CD4-positive, alpha-beta memory T cell (primary cell): Measurements from ENCODE around the gene TUT1. TPM values are rescaled to one million over a fixed set of nuclear protein-coding genes. Genes with fewer than 3 reads are reported as not detected.
A peak's percentile ranks its signal among the peaks of the same experiment; 100 is the strongest.

Experiments
- CTCF ChIA-PET: fragments of 350-600 bp; sonication (Branson Sonifier 250); formaldehyde crosslinking; loops from one replicate; lab custom pipeline; 2021; ENCODE audit warnings: inconsistent platforms; ENCODE audit not compliant: partially characterized antibody; lab: Charles Lee
- POLR2A ChIA-PET: fragments of 350-600 bp; sonication (Branson Sonifier 250); formaldehyde crosslinking; loops from one replicate; lab custom pipeline; 2021; ENCODE audit not compliant: partially characterized antibody; lab: Charles Lee
- DNase-seq, 5 donors: peaks; one replicate each; pipeline versions ENCODE4 v3.0.0 to v3.0.0-alpha.2; 2020 to 2022; ENCODE audit warnings: mixed read lengths in 1 of 5
- H3K27ac ChIP-seq: one replicate; pipeline ENCODE4 v1.7.0; 2013; ENCODE audit warnings: low read depth, low read length
- H3K27me3 ChIP-seq: 2 replicates; pipeline ENCODE4 v1.7.0; 2013; ENCODE audit warnings: mild to moderate bottlenecking, low read length, moderate library complexity; ENCODE audit not compliant: insufficient read depth
- H3K36me3 ChIP-seq: 2 replicates; pipeline ENCODE4 v1.7.0; 2013; ENCODE audit warnings: mild to moderate bottlenecking, low read length, moderate library complexity; ENCODE audit not compliant: insufficient read depth
- H3K4me1 ChIP-seq: 2 replicates; pipeline ENCODE4 v1.7.0; 2013; ENCODE audit warnings: mild to moderate bottlenecking, low read length, moderate library complexity; ENCODE audit not compliant: insufficient read depth
- H3K4me3 ChIP-seq, 2 donors: one replicate each; pipeline ENCODE4 v1.7.0; 2013; ENCODE audit warnings: low read length in 2 of 2, mild to moderate bottlenecking in 1 of 2
- H3K9me3 ChIP-seq, 2 donors: one replicate each; pipeline ENCODE4 v1.7.0; 2013; ENCODE audit warnings: low read length in 2 of 2, control low read depth in 1 of 2; ENCODE audit not compliant: control insufficient read depth in 1 of 2
- H3K27ac Mint-ChIP-seq, 7 donors: one replicate each; pipeline ENCODE4 v1.8.0; 2020 to 2021; ENCODE audit warnings: mixed read lengths in 7 of 7, mild to moderate bottlenecking in 6 of 7, inconsistent platforms in 3 of 7, moderate library complexity in 3 of 7
- H3K27me3 Mint-ChIP-seq, 2 donors: one replicate each; pipeline ENCODE4 v1.8.0; 2020 to 2021; ENCODE audit warnings: mixed read lengths in 2 of 2
- H3K36me3 Mint-ChIP-seq, 2 donors: one replicate each; pipeline ENCODE4 v1.8.0; 2020 to 2021; ENCODE audit warnings: mixed read lengths in 2 of 2, inconsistent platforms in 1 of 2, mild to moderate bottlenecking in 1 of 2
- H3K4me1 Mint-ChIP-seq, 4 donors: one replicate each; pipeline ENCODE4 v1.8.0; 2020 to 2021; ENCODE audit warnings: mixed read lengths in 4 of 4, mild to moderate bottlenecking in 1 of 4
- H3K4me3 Mint-ChIP-seq, 8 donors: one replicate each; pipeline ENCODE4 v1.8.0; 2020 to 2021; ENCODE audit warnings: mixed read lengths in 8 of 8, mild to moderate bottlenecking in 7 of 8, moderate library complexity in 6 of 8, inconsistent platforms in 3 of 8
- H3K9me3 Mint-ChIP-seq, 8 donors: one replicate each; pipeline ENCODE4 v1.8.0; 2020 to 2021; ENCODE audit warnings: mixed read lengths in 8 of 8, mild to moderate bottlenecking in 5 of 8, inconsistent platforms in 3 of 8, moderate library complexity in 1 of 8
- intact Hi-C: fragments of 100-400 bp; cut with micrococcal nuclease; formaldehyde crosslinking; loops from one replicate; pipeline ENCODE4 v1.15.1; 2023
- polyA plus RNA-seq, 2 donors: library from polyadenylated mRNA; unstranded; fragments of 300-500 nt; fragmentation: Illumina TruSeq; gene quantifications; one replicate each; pipeline ENCODE4 v1.2.3, GENCODE V29; 2021
- total RNA-seq, 2 experiments: library from RNA; stranded (reverse); gene quantifications; one replicate each; pipeline ENCODE4 v1.2.3, GENCODE V29; 2021

The TUT1 gene
- total and polyA plus RNA-seq, 4 experiments from 2014 or later: 14.6 to 38.1 (median 28.7) TPM

DNA sequence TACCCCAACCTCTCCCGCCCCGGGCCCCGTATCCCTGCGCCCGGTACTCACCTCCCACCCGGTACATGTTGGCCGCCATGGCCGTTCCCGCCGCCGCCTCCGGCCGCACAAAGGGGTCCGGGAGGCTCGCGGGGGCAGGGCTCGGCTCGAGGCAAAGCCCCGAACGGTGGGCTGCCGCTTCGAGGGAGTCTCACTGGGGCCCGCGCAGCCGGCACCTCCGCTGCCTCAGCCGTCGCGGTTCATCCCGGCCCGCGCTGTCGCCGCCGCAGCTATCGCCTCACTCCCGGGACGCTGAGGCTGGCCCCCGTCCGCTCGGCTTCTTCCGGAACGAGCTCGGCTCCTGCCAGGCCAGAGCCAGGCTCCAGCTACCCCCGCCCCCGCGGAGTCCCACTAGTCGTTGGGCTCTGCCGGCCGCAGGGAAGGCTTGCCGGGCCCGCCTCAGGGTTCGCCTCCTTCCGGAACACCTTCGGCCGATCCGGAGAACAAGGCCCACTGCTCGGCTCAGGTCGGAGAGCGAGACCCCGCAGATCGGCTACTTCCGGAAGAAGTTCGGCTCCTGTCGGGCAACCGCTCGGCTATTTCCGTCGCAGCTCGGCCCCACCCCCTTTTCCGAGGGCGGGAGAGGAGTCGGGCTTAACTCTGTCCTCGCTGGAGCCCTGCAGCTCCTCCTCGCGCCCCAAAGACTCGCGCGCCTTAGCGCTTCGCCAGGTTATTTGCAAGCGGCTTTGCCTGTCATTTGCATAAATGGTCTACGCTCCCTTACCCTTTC lies 10.2 kb upstream of the TUT1 start, which contains the start of gene MTA2:
MTA2 (minus strand) TSS at position 494 of the 769 bp plus-strand sequence; CDS start at position 79, 415 bp downstream.
- H3K4me1 Mint-ChIP-seq: peaks cover 33 to 60% (median 46%) of the 10 kb centered on the region in 4 donors
- Histone ChIP-seq H3K27ac (peak within 1 kb of the TSS; percentile 91), H3K27me3 (no peaks in the 10 kb centered on the region), H3K36me3 (peaks cover 50% of the 10 kb centered on the region), H3K9me3 (no peaks in the 10 kb centered on the region), H3K4me3 (peak within 1 kb of the TSS; percentile 71 to 82), H3K4me1 (peaks cover 35% of the 10 kb centered on the region)
- no peaks in the 10 kb centered on the region for H3K9me3 Mint-ChIP-seq
- CTCF ChIA-PET: interaction anchor here (1.0 to 2.3 kb wide), 9 partner anchors 9 to 177 kb away, joined by 3 to 25 read pairs (median 4); partner anchors contain the start of genes B3GAT3, C11orf98, CSKMT and INTS5
- no peaks in the 10 kb centered on the region for H3K27me3 Mint-ChIP-seq
- peaks cover 53 to 71% of the 10 kb centered on the region in 2 donors for H3K36me3 Mint-ChIP-seq
- H3K27ac Mint-ChIP-seq: peak within 1 kb of the TSS; percentile 90 to 99 (median 98)
- peak within 1 kb of the TSS; percentile 91 to 99 (median 96) for H3K4me3 Mint-ChIP-seq
- peak; percentile 99 to 100 (median 100) for DNase-seq
- intact Hi-C loops: loop anchor here (1.0 kb wide), 1 partner anchor 11 kb away; the partner anchor contains the start of gene EML3
- POLR2A ChIA-PET: interaction anchor here (0.5 to 12.0 kb wide), 33 partner anchors 9 to 633 kb away, joined by 3 to 494 read pairs (median 6); partner anchors contain the start of genes AHNAK, B3GAT3, BSCL2 and C11orf98

DNA sequence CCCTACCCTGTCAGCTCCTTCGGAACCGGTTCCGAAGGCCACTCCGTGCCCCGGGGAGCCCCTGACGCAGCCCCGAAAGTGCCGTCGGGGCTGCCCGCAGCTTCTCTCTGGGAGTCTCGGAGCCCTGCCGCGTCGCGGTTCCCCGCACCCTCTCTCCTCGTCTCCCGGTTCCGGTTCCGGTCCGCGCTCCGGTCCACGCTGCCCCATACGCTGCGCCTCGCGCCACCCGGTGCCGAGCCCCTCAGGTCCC lies 9.7 kb upstream of the TUT1 start:
- intact Hi-C loops: no loop called here
- Histone ChIP-seq H3K36me3 (peaks cover 50% of the 10 kb centered on the region), H3K4me3 (peak overlapping the region; percentile 71 to 82), H3K4me1 (peaks cover 35% of the 10 kb centered on the region), H3K9me3 (no peaks in the 10 kb centered on the region), H3K27ac (peak overlapping the region; percentile 91), H3K27me3 (no peaks in the 10 kb centered on the region)
- no peaks in the 10 kb centered on the region for H3K27me3 Mint-ChIP-seq
- peak overlapping the region; percentile 90 to 99 (median 98) for H3K27ac Mint-ChIP-seq
- peak in 1 of 5 donors; percentile 66 for DNase-seq
- H3K9me3 Mint-ChIP-seq: no peaks in the 10 kb centered on the region
- H3K4me1 Mint-ChIP-seq: peaks cover 31 to 62% (median 47%) of the 10 kb centered on the region in 4 donors
- H3K36me3 Mint-ChIP-seq: peaks cover 58 to 72% of the 10 kb centered on the region in 2 donors
- CTCF ChIA-PET: interaction anchor here (1.0 to 2.3 kb wide), 9 partner anchors 9 to 177 kb away, joined by 3 to 25 read pairs (median 4); partner anchors contain the start of genes C11orf98, CSKMT and TUT1
- POLR2A ChIA-PET: interaction anchor here (0.6 to 12.0 kb wide), 29 partner anchors 8 to 280 kb away, joined by 3 to 494 read pairs (median 7); partner anchors contain the start of genes AHNAK, B3GAT3, BSCL2 and C11orf98
- peak overlapping the region; percentile 91 to 99 (median 96) for H3K4me3 Mint-ChIP-seq

GRCh38 chr11:62600367-62601121 lies 9.2 kb upstream of the TUT1 start:
- POLR2A ChIA-PET: interaction anchor here (0.6 to 12.0 kb wide), 23 partner anchors 8 to 254 kb away, joined by 3 to 494 read pairs (median 11); partner anchors contain the start of genes AHNAK, B3GAT3, BSCL2 and C11orf98
- H3K36me3 Mint-ChIP-seq: peaks cover 60 to 75% of the 10 kb centered on the region in 2 donors
- peak in 1 of 5 donors; percentile 46 for DNase-seq
- peak overlapping the region; percentile 91 for H3K27ac ChIP-seq
- H3K4me1 Mint-ChIP-seq: peaks cover 31 to 66% (median 48%) of the 10 kb centered on the region in 4 donors
- peaks cover 50% of the 10 kb centered on the region for H3K36me3 ChIP-seq
- H3K27ac Mint-ChIP-seq: peak overlapping the region; percentile 90 to 99 (median 98)
- no peaks in the 10 kb centered on the region for H3K27me3 ChIP-seq
- peak overlapping the region; percentile 91 to 99 (median 96) for H3K4me3 Mint-ChIP-seq
- peaks cover 34% of the 10 kb centered on the region for H3K4me1 ChIP-seq
- H3K9me3 ChIP-seq: no peaks in the 10 kb centered on the region
- H3K9me3 Mint-ChIP-seq: no peaks in the 10 kb centered on the region
- H3K27me3 Mint-ChIP-seq: no peaks in the 10 kb centered on the region
- peak overlapping the region; percentile 71 to 82 for H3K4me3 ChIP-seq
- intact Hi-C loops: no loop called here
- CTCF ChIA-PET: interaction anchor here (1.0 to 2.3 kb wide), 8 partner anchors 8 to 186 kb away, joined by 3 to 25 read pairs (median 3); partner anchors contain the start of genes C11orf98, CSKMT and TUT1

DNA sequence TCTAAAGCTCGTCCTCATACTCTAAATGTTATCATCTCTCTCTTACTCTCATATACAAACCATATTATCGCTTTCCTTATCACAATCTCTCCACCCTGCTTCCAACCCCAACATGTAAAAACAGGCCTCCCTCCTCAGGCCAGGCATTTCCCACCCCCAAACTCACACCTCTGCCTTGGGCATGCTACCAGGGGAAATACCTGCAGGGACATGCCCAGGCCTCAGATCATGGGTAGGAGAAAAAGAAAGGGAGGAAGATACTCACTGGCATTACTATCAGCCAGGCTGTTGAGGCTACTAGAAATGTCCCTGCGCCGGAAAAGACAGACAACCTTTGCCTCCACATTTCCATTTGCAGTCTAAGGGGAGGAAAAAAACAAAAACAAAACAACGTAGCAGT lies 8.6 kb upstream of the TUT1 start:
- ChIA-PET CTCF (interaction anchor here (0.7 to 2.3 kb wide), 11 partner anchors 8 to 187 kb away, joined by 3 to 25 read pairs (median 3); partner anchors contain the start of genes C11orf98, CSKMT and TUT1), POLR2A (interaction anchor here (0.6 to 12.0 kb wide), 28 partner anchors 7 to 281 kb away, joined by 3 to 494 read pairs (median 8); partner anchors contain the start of genes AHNAK, B3GAT3, BSCL2 and C11orf98)
- Histone ChIP-seq H3K4me1 (peaks cover 27% of the 10 kb centered on the region), H3K36me3 (peaks cover 50% of the 10 kb centered on the region), H3K9me3 (no peaks in the 10 kb centered on the region), H3K4me3 (peak overlapping the region; percentile 71 to 82), H3K27me3 (no peaks in the 10 kb centered on the region), H3K27ac (peak overlapping the region; percentile 91)
- H3K4me3 Mint-ChIP-seq: peak overlapping the region; percentile 91 to 99 (median 96)
- peak in 1 of 5 donors; percentile 65 for DNase-seq
- intact Hi-C loops: loop anchor here (1.0 kb wide), 4 partner anchors 9 to 232 kb away; partner anchors contain the start of genes C11orf98, CSKMT, STX5 and TEX54
- peaks cover 63 to 77% of the 10 kb centered on the region in 2 donors for H3K36me3 Mint-ChIP-seq
- peak overlapping the region; percentile 90 to 99 (median 98) for H3K27ac Mint-ChIP-seq
- H3K27me3 Mint-ChIP-seq: no peaks in the 10 kb centered on the region
- H3K4me1 Mint-ChIP-seq: peaks cover 33 to 71% (median 52%) of the 10 kb centered on the region in 4 donors
- no peaks in the 10 kb centered on the region for H3K9me3 Mint-ChIP-seq

GRCh38 chr11:62599069-62599696 lies 7.9 kb upstream of the TUT1 start:
- Mint-ChIP-seq H3K27ac (peak overlapping the region; percentile 90 to 99 (median 98)), H3K27me3 (no peaks in the 10 kb centered on the region), H3K4me3 (peak overlapping the region; percentile 91 to 99 (median 96)), H3K36me3 (peaks cover 67 to 81% of the 10 kb centered on the region in 2 donors), H3K4me1 (peaks cover 36 to 77% (median 55%) of the 10 kb centered on the region in 4 donors), H3K9me3 (no peaks in the 10 kb centered on the region)
- Histone ChIP-seq H3K36me3 (peaks cover 50% of the 10 kb centered on the region), H3K4me1 (peaks cover 28% of the 10 kb centered on the region), H3K27me3 (no peaks in the 10 kb centered on the region), H3K27ac (peak overlapping the region; percentile 91), H3K9me3 (no peaks in the 10 kb centered on the region), H3K4me3 (peak overlapping the region; percentile 30 to 71)
- intact Hi-C loops: loop anchor here (1.0 kb wide), 4 partner anchors 8 to 233 kb away; partner anchors contain the start of genes C11orf98, CSKMT, STX5 and TEX54
- peak; percentile 96 to 100 (median 99) for DNase-seq
- ChIA-PET POLR2A (interaction anchor here (0.6 to 12.0 kb wide), 26 partner anchors 7 to 282 kb away, joined by 3 to 494 read pairs (median 6); partner anchors contain the start of genes AHNAK, B3GAT3, C11orf98 and CSKMT), CTCF (interaction anchor here (0.7 to 1.8 kb wide), 9 partner anchors 8 to 187 kb away, joined by 3 to 7 read pairs (median 3); partner anchors contain the start of gene TUT1)

DNA sequence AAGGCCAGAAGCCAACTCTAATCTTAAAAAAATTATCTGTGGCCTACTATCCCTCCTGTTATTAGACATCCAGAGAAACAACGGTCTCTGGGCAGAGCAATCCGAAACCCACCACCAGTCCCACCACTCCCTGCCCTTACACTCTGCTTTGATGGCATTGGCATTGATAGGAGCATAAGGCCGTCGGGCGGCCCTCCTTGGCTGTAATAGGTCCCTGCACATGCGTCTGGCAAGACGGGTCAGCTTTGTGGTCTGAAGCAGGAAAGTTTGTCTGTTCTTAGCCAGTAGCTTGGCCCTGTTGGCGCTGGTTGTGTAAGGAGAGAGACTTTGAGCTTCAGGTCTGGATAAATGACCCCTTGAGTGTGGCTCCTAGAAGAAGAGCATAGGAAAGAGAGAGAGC lies 3.8 kb upstream of the TUT1 start:
- H3K27me3 Mint-ChIP-seq: no peaks in the 10 kb centered on the region
- H3K27me3 ChIP-seq: no peaks in the 10 kb centered on the region
- ChIA-PET POLR2A (interaction anchor here (0.6 to 12.0 kb wide), 9 partner anchors 9 to 246 kb away, joined by 3 to 494 read pairs (median 5); partner anchors contain the start of genes B3GAT3, C11orf98, CSKMT and EML3), CTCF (interaction anchor here (1.0 to 6.3 kb wide), 6 partner anchors 12 to 267 kb away, joined by 3 to 82 read pairs (median 4); partner anchors contain the start of gene ZBTB3)
- H3K36me3 Mint-ChIP-seq: peaks cover 60 to 80% of the 10 kb centered on the region in 2 donors
- intact Hi-C loops: no loop called here
- peak overlapping the region in 5 of 7 donors; percentile 10 to 87 (median 52) for H3K27ac Mint-ChIP-seq
- no peak overlapping the region for H3K4me3 Mint-ChIP-seq
- H3K4me3 ChIP-seq: no peak overlapping the region
- peaks cover 39 to 88% (median 64%) of the 10 kb centered on the region in 4 donors for H3K4me1 Mint-ChIP-seq
- H3K9me3 ChIP-seq: no peaks in the 10 kb centered on the region
- DNase-seq: no peak
- peaks cover 58% of the 10 kb centered on the region for H3K4me1 ChIP-seq
- H3K27ac ChIP-seq: no peak overlapping the region
- peaks cover 51% of the 10 kb centered on the region for H3K36me3 ChIP-seq
- H3K9me3 Mint-ChIP-seq: peaks cover 0 to 8% (median 0%) of the 10 kb centered on the region in 8 donors
